ENCODE measurements around the gene NPAS1. TPM values are rescaled to one million over a fixed set of nuclear protein-coding genes. Genes with fewer than 3 reads are reported as not detected.

Gene NPAS1
- total RNA-seq, 1 experiment from 2014 or later, result 1.2 TPM

DNA sequence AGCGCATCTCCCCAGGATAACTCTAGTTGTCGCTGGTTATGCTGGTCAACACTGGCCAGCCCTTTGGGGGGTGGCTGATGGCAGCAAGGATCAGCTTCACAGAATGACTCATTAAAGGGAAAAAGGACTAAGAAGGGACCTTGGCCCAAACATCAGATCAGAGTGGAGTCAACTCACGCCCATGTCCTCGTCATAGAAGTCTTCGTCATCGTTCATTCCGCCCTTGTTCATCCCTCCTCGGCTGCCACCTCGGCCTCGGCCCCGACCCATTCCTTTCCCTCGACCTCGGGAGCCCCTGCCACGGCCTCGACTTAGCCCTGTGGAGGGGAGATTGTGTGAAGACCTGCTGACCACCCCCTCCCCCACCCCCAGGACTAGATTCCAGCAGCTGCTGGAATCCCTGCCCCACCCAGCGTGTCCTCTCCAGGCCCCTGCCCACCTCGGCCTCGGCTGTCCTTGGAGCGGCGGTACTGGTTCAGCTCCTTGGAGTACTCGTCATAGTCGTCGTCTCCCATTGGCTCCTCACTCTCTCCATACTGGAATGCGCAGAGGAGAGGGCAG, 65.3 kb downstream of the NPAS1 start:
- H3K27ac Mint-ChIP-seq (ENCODE audit: unreplicated experiment), result no peak overlapping the region
- intact Hi-C loops (cut with micrococcal nuclease; ENCODE audit: unreplicated experiment), result no loop called here
- no peak for DNase-seq
- no peaks in the 10 kb centered on the region for H3K9me3 Mint-ChIP-seq (ENCODE audit: low read depth, unreplicated experiment)
- H3K27me3 Mint-ChIP-seq (ENCODE audit: unreplicated experiment), result no peaks in the 10 kb centered on the region
- TF ChIP-seq, protein P1, sequence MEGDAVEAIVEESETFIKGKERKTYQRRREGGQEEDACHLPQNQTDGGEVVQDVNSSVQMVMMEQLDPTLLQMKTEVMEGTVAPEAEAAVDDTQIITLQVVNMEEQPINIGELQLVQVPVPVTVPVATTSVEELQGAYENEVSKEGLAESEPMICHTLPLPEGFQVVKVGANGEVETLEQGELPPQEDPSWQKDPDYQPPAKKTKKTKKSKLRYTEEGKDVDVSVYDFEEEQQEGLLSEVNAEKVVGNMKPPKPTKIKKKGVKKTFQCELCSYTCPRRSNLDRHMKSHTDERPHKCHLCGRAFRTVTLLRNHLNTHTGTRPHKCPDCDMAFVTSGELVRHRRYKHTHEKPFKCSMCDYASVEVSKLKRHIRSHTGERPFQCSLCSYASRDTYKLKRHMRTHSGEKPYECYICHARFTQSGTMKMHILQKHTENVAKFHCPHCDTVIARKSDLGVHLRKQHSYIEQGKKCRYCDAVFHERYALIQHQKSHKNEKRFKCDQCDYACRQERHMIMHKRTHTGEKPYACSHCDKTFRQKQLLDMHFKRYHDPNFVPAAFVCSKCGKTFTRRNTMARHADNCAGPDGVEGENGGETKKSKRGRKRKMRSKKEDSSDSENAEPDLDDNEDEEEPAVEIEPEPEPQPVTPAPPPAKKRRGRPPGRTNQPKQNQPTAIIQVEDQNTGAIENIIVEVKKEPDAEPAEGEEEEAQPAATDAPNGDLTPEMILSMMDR (IDR thresholded peaks at IDR 0.05; ENCODE audit: unreplicated experiment), result no peak
- H3K4me1 Mint-ChIP-seq (ENCODE audit: low read depth, unreplicated experiment), result peaks cover 7% of the 10 kb centered on the region
- no TSS peak for BruUV-seq (replicated peaks)
- CTCF ChIA-PET, result no interaction called here
- H3K36me3 Mint-ChIP-seq (ENCODE audit: insufficient read depth, unreplicated experiment), result peaks cover 84% of the 10 kb centered on the region
- H3K4me3 Mint-ChIP-seq (ENCODE audit: low read depth, unreplicated experiment), result no peak overlapping the region

DNA sequence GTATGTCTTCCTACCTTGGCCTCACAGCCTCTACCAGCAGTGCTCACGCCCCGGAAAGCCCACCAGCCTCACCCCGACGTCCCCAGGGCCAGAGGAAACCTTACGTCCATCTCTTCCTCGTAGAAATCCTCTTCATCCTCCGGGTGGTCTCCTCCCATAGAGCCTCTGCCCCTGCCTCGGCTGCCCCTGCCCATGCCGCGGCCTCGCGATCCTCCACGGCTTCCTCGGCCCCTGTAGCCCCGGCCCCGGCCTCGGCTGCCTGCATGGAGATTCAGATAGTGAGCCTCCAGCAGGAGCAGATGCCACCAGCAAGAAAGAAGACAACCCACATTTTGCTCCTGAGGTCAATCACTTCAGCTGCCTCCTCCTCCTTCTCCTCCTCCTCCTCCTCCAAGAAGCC, 66.6 kb downstream of the NPAS1 start:
- no peak overlapping the region for H3K27ac Mint-ChIP-seq (ENCODE audit: unreplicated experiment)
- intact Hi-C loops (cut with micrococcal nuclease; ENCODE audit: unreplicated experiment), result no loop called here

DNA sequence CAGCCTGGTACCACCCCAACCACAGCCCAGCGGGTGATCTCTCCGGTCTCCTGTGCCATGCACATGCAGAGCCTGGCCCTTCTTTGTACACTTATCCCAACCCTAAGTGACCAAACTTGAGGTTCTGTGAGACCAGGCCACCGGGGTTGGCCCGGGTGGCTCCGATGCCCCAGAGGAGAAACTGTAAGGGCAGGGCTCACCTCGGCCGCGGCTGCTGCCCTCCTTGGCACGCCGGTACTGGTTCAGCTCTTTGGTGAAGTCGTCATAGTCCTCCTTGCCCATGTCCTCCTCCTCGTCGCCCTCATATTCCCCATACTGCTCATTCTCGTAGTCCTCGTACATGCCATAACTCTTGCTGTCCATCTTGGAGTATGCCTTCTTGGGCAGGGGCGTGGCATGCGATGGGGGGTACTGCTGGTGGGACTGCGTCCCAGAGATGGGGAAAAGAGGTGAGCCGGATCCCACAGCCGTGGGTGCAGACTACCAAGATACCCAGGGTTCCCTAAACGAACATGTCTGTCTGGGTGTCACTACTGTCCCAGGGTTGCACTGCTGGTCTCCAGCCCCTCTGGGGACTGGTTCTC, 70.2 kb downstream of the NPAS1 start:
- BruUV-seq (replicated peaks), result no TSS peak
- DNase-seq, result no peak
- Mint-ChIP-seq H3K27ac (ENCODE audit: unreplicated experiment) (peak overlapping the region; percentile 26), H3K27me3 (ENCODE audit: unreplicated experiment) (no peaks in the 10 kb centered on the region), H3K4me1 (ENCODE audit: low read depth, unreplicated experiment) (peaks cover 27% of the 10 kb centered on the region), H3K36me3 (ENCODE audit: insufficient read depth, unreplicated experiment) (peaks cover 85% of the 10 kb centered on the region), H3K9me3 (ENCODE audit: low read depth, unreplicated experiment) (no peaks in the 10 kb centered on the region), H3K4me3 (ENCODE audit: low read depth, unreplicated experiment) (no peak overlapping the region)
- CTCF ChIA-PET, result no interaction called here
- intact Hi-C loops (cut with micrococcal nuclease; ENCODE audit: unreplicated experiment), result no loop called here
- TF ChIP-seq, protein P1 (IDR thresholded peaks at IDR 0.05; ENCODE audit: unreplicated experiment), result no peak

More for the DNA sequence above, 66.6 kb downstream of the NPAS1 start:
- H3K9me3 Mint-ChIP-seq (ENCODE audit: low read depth, unreplicated experiment), result no peaks in the 10 kb centered on the region
- TF ChIP-seq, protein P1 (IDR thresholded peaks at IDR 0.05; ENCODE audit: unreplicated experiment), result no peak
- no peak for DNase-seq
- H3K4me1 Mint-ChIP-seq (ENCODE audit: low read depth, unreplicated experiment), result peaks cover 12% of the 10 kb centered on the region
- H3K27me3 Mint-ChIP-seq (ENCODE audit: unreplicated experiment), result no peaks in the 10 kb centered on the region
- H3K4me3 Mint-ChIP-seq (ENCODE audit: low read depth, unreplicated experiment), result no peak overlapping the region
- no TSS peak for BruUV-seq (replicated peaks)
- CTCF ChIA-PET, result no interaction called here
- peaks cover 83% of the 10 kb centered on the region for H3K36me3 Mint-ChIP-seq (ENCODE audit: insufficient read depth, unreplicated experiment)

DNA sequence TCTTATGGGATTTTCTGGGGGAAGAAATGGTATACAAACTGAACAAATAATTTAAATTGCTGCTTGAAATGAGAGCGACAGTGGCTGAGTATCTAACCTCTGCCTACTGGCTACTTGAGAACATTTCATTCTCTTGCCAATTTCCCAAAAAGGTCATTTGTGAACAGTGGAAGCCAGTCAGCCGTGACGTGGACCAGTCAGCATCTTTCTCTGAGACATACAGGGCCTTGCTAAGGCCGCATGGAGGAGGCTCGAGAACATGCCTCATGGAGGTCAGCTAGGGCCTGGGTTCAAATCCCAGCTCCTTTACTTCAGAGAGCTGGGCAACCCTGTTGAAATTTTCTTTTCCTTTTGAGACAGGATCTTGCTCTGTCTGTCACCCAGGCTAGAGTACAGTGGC, 73.6 kb downstream of the NPAS1 start:
- no peaks in the 10 kb centered on the region for H3K27me3 Mint-ChIP-seq (ENCODE audit: unreplicated experiment)
- no TSS peak for BruUV-seq (replicated peaks)
- no peak overlapping the region for H3K4me3 Mint-ChIP-seq (ENCODE audit: low read depth, unreplicated experiment)
- no peak overlapping the region for H3K27ac Mint-ChIP-seq (ENCODE audit: unreplicated experiment)
- H3K36me3 Mint-ChIP-seq (ENCODE audit: insufficient read depth, unreplicated experiment), result peaks cover 78% of the 10 kb centered on the region
- intact Hi-C loops (cut with micrococcal nuclease; ENCODE audit: unreplicated experiment), result no loop called here
- CTCF ChIA-PET, result no interaction called here
- DNase-seq, result no peak
- H3K4me1 Mint-ChIP-seq (ENCODE audit: low read depth, unreplicated experiment), result peaks cover 61% of the 10 kb centered on the region
- H3K9me3 Mint-ChIP-seq (ENCODE audit: low read depth, unreplicated experiment), result no peaks in the 10 kb centered on the region
- TF ChIP-seq, protein P1 (IDR thresholded peaks at IDR 0.05; ENCODE audit: unreplicated experiment), result no peak

All from Calu3 (cell line).